Lung (tissue), 12 donors: ENCODE measurements around the gene DPH2. TPM values are rescaled to one million over a fixed set of nuclear protein-coding genes. Genes with fewer than 3 reads are reported as not detected.

Source experiments
- ATAC-seq: fragments of 200-7000 bp; cut with Tn5 transposase; one replicate; pipeline ENCODE4 v1.9.1; 2020; ENCODE audit warnings: moderate number of reproducible peaks; ENCODE audit not compliant: insufficient read depth, low FRiP score
- DNase-seq, 3 donors: peaks; one replicate each; pipeline ENCODE4 v3.0.0-alpha.2; 2013 to 2017
- H3K27ac ChIP-seq, 2 donors: one replicate each; pipeline ENCODE4 v1.5.1; 2013; ENCODE audit warnings: mild to moderate bottlenecking in 2 of 2, moderate library complexity in 2 of 2, control low read depth in 1 of 2, inconsistent platforms in 1 of 2, low read depth in 1 of 2, low read length in 1 of 2
- H3K27me3 ChIP-seq, 3 donors: one replicate each; pipeline ENCODE4 v1.5.1; 2013; ENCODE audit warnings: low read length in 2 of 3; ENCODE audit not compliant: control insufficient read depth in 3 of 3, insufficient read depth in 3 of 3
- H3K36me3 ChIP-seq, 4 donors: one replicate each; pipeline ENCODE4 v1.5.1; 2013; ENCODE audit warnings: low read length in 4 of 4, mild to moderate bottlenecking in 1 of 4, moderate library complexity in 1 of 4; ENCODE audit not compliant: control insufficient read depth in 4 of 4, insufficient read depth in 4 of 4
- H3K4me1 ChIP-seq, 5 donors: one replicate each; pipeline ENCODE4 v1.5.1; 2013; ENCODE audit warnings: low read length in 5 of 5, mild to moderate bottlenecking in 2 of 5, moderate library complexity in 1 of 5; ENCODE audit not compliant: control insufficient read depth in 5 of 5, insufficient read depth in 5 of 5
- H3K4me3 ChIP-seq: one replicate; pipeline ENCODE4 v1.5.1; 2013; ENCODE audit warnings: mild to moderate bottlenecking, control low read depth, moderate library complexity
- H3K9ac ChIP-seq, 2 donors: one replicate each; pipeline ENCODE4 v1.5.1; 2013; ENCODE audit warnings: low read length in 2 of 2, control low read depth in 1 of 2; ENCODE audit not compliant: insufficient read depth in 1 of 2
- H3K9me3 ChIP-seq, 4 donors: one replicate each; pipeline ENCODE4 v1.5.1; 2013; ENCODE audit warnings: low read length in 3 of 4, mild to moderate bottlenecking in 1 of 4, moderate library complexity in 1 of 4; ENCODE audit not compliant: control insufficient read depth in 4 of 4, insufficient read depth in 3 of 4
- WGBS, 2 donors: extraction: QIAGEN DNeasy Blood & Tissue Kit; methylation state at CpG; one replicate each; pipeline ENCODE4 v1.1.7; 2013; 5-methylcytosine and 5-hydroxymethylcytosine counted together
- polyA plus RNA-seq, 2 donors: library from polyadenylated mRNA; stranded (reverse); fragments of 200-250 nt; gene quantifications; one replicate each; pipeline ENCODE4 v1.2.1, GENCODE V29; 2013
- total RNA-seq, 2 donors: library from RNA; depleted of rRNA in 1 of 2; stranded (reverse); fragments of >200 nt in 1 of 2; gene quantifications; one replicate each; pipeline ENCODE4 v1.2.1, GENCODE V29; 2014 to 2021
- TF ChIP-seq, protein P1 (sequence below): IDR thresholded peaks from 2 replicates; pipeline ENCODE4 v1.5.1; 2012; ENCODE audit warnings: mild to moderate bottlenecking; ENCODE audit errors: control extremely low read depth, extremely low read depth
- donor health status: control.
- donor health status: control.
- donor health status: Bipolar disorder and iron deficiency.
- donor health status: healthy.
- donor health status: DM: yes; HTN: yes; CAD: no.

The DPH2 gene
- total and polyA plus RNA-seq, 4 donors: 11.6 to 28.5 (median 21.3) TPM

DNA sequence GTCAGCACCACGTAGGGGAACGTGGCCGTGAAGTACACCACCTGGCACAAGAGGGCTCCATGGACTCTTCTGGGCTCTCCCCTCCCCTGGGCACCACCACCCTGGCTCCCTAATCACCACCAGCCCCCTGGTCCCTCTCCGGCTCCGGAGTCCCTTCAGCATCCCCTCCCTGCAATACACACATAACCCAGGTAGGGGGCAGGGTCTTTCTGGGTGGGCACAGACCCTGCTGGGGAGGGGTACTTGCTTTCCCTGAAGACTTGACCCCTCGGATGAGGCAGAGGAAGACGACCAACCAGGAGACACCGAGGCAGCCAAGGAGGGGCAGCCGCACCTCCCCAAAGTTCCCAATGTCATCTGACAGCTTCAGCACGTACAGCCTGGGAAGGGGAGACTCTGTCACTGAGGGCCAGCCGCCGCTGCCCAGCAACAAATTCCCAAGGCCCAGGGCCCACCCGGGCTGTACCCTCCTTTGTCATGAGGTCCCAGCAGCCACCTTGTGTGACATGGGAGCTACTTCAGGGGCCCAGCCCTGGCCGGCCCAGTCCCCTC is 32.9 kb downstream of the DPH2 start:
- 84 to 89% methylated on average over 14 of the region's 14 CpGs for WGBS, 2 donors
- peaks cover 0 to 4% (median 0%) of the 10 kb centered on the region in 5 donors for H3K4me1 ChIP-seq
- no peaks in the 10 kb centered on the region for H3K27me3 ChIP-seq
- DNase-seq (no peak), ATAC-seq (no peak)
- H3K36me3 ChIP-seq: peaks cover 0 to 8% (median 3%) of the 10 kb centered on the region in 4 donors
- TF ChIP-seq, protein P1, sequence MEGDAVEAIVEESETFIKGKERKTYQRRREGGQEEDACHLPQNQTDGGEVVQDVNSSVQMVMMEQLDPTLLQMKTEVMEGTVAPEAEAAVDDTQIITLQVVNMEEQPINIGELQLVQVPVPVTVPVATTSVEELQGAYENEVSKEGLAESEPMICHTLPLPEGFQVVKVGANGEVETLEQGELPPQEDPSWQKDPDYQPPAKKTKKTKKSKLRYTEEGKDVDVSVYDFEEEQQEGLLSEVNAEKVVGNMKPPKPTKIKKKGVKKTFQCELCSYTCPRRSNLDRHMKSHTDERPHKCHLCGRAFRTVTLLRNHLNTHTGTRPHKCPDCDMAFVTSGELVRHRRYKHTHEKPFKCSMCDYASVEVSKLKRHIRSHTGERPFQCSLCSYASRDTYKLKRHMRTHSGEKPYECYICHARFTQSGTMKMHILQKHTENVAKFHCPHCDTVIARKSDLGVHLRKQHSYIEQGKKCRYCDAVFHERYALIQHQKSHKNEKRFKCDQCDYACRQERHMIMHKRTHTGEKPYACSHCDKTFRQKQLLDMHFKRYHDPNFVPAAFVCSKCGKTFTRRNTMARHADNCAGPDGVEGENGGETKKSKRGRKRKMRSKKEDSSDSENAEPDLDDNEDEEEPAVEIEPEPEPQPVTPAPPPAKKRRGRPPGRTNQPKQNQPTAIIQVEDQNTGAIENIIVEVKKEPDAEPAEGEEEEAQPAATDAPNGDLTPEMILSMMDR: no peak
- H3K27ac ChIP-seq: no peak overlapping the region
- H3K9me3 ChIP-seq: no peaks in the 10 kb centered on the region
- H3K9ac ChIP-seq: no peak overlapping the region
- H3K4me3 ChIP-seq: no peak overlapping the region

DNA sequence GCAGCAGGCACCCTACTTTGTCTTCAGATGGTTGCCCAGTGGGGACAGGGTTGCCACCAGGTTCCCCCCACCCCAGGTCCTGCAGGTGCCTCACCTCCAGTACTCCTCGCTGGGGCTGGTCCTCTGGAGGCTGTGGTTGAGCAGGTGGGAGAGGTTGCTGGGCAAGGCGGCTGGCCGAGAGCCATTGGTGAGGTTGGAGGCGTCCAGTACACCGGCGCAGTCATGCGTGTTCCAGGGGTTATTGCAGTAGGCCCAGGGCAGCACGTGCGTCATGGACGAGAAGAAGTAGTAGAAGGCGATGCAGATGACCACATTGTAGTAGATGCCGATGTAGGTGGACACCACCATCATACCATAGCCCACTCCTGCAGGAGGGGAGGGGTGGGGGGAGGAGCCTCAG is 38.4 kb downstream of the DPH2 start:
- TF ChIP-seq, protein P1: no peak
- ATAC-seq (no peak), DNase-seq (no peak)
- Histone ChIP-seq H3K9me3 (no peaks in the 10 kb centered on the region), H3K4me1 (peaks cover 0 to 24% (median 3%) of the 10 kb centered on the region in 5 donors), H3K27me3 (no peaks in the 10 kb centered on the region), H3K27ac (no peak overlapping the region), H3K9ac (no peak overlapping the region), H3K36me3 (peaks cover 0 to 3% (median 1%) of the 10 kb centered on the region in 4 donors), H3K4me3 (no peak overlapping the region)
- WGBS, 2 donors: 94 to 96% methylated on average over 12 of the region's 12 CpGs

DNA sequence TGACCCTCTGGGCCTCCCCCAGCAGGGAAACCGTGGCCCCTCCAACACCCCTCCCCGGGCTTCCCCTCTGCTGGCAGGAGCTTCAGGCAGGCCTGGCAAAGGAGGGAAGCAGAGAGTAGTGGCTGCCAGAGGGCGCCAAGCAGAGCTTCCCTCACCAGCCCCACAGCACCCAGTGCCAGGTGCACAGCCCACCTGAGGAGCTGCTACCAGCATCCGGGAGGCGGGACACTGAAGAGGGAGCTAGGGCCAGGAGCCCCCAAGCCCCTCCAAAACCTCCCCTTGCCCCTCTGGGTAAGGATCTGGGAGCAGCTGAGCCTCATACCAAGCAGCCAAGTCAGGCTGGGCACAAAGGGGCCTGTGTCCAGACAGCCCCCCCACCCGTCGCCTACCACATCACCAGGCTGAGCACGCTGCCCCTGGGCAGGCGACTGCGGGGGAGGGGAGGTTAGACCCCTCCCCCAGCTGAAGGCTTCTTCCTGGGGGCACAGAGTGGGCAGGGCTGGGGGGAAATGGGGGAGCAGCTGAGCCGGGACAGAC is 41.2 kb downstream of the DPH2 start:
- ATAC-seq (no peak), DNase-seq (no peak)
- Histone ChIP-seq H3K27me3 (no peaks in the 10 kb centered on the region), H3K4me1 (peaks cover 0 to 38% (median 9%) of the 10 kb centered on the region in 5 donors), H3K4me3 (no peak overlapping the region), H3K36me3 (peaks cover 0 to 3% (median 1%) of the 10 kb centered on the region in 4 donors), H3K9me3 (no peaks in the 10 kb centered on the region), H3K27ac (no peak overlapping the region), H3K9ac (no peak overlapping the region)
- TF ChIP-seq, protein P1: no peak
- 79 to 85% methylated on average over 10 to 11 of the region's 11 CpGs for WGBS, 2 donors
